Sciatic nerve (tissue), 2 donors: ENCODE data around the gene KIF18B. TPM values are rescaled to one million over a fixed set of nuclear protein-coding genes. Genes with fewer than 3 reads are reported as not detected.

Experiments used
- ATAC-seq: fragments of 200-7000 bp; cut with Tn5 transposase; one replicate; pipeline ENCODE4 v1.9.1; 2020; ENCODE audit warnings: mild to moderate bottlenecking, moderate library complexity
- DNase-seq: peaks from one replicate; pipeline ENCODE4 v3.0.0-alpha.2; 2020; ENCODE audit warnings: low spot score
- intact Hi-C: fragments of 100-400 bp; cut with DNase I; formaldehyde crosslinking; loops from one replicate; pipeline ENCODE4 v1.14.2; 2022
- total RNA-seq: library from RNA; stranded (reverse); fragmentation: NEBNext Ultra II Directional; extraction: Animal tissue kit (Norgen Biotek cat#: 25700); gene quantifications from one replicate; pipeline ENCODE4 v1.2.1, GENCODE V29; 2021
- donor health status: DM: no; HTN: no; CAD: no.
- donor health status: DM: no; HTN: no; CAD: no.

Gene KIF18B
- 0.40 TPM for total RNA-seq

- DNase-seq (peak; percentile 91), ATAC-seq (peak; percentile 99)
- intact Hi-C loops = no loop called here
Observed at GRCh38 chr17:44947461-44948314, at the start of gene KIF18B. KIF18B (minus strand) TSS chr17:44947773; CDS start chr17:44936344, 11,429 bp downstream.

GRCh38 chr17:44996304-44996703 is 48.7 kb upstream of the KIF18B start:
- no peak for ATAC-seq
- no peak for DNase-seq
- intact Hi-C loops = no loop called here

- DNase-seq (no peak), ATAC-seq (no peak)
- intact Hi-C loops = no loop called here
Observed at GRCh38 chr17:44995436-44996001, 47.9 kb upstream of the KIF18B start.

GRCh38 chr17:44992242-44992939 is 44.8 kb upstream of the KIF18B start:
- intact Hi-C loops = no loop called here
- ATAC-seq (no peak), DNase-seq (no peak)

- ATAC-seq = no peak
- intact Hi-C loops = no loop called here
- DNase-seq = no peak
Observed at GRCh38 chr17:44990994-44991393, 43.4 kb upstream of the KIF18B start.

- ATAC-seq (no peak), DNase-seq (no peak)
- intact Hi-C loops = no loop called here
Observed at GRCh38 chr17:44989552-44990138, 42.1 kb upstream of the KIF18B start.

GRCh38 chr17:44988044-44988942 is 40.7 kb upstream of the KIF18B start:
- ATAC-seq (no peak), DNase-seq (no peak)
- intact Hi-C loops = no loop called here

- ATAC-seq = no peak
- intact Hi-C loops = no loop called here
- DNase-seq = no peak
Observed at GRCh38 chr17:44983563-44983962, 36.0 kb upstream of the KIF18B start.

- DNase-seq (no peak), ATAC-seq (no peak)
- intact Hi-C loops = no loop called here
Observed at GRCh38 chr17:44982113-44982702, 34.6 kb upstream of the KIF18B start.

- intact Hi-C loops = no loop called here
- no peak for ATAC-seq
- DNase-seq = no peak
Observed at GRCh38 chr17:44981221-44981968, 33.8 kb upstream of the KIF18B start.

GRCh38 chr17:44979426-44979995 is 31.9 kb upstream of the KIF18B start:
- intact Hi-C loops = no loop called here

GRCh38 chr17:44978807-44979206 is 31.2 kb upstream of the KIF18B start:
- no peak for ATAC-seq
- DNase-seq = no peak
- intact Hi-C loops = no loop called here

More at GRCh38 chr17:44979426-44979995, 31.9 kb upstream of the KIF18B start:
- no peak for DNase-seq
- no peak for ATAC-seq

- no peak for ATAC-seq
- no peak for DNase-seq
- intact Hi-C loops = no loop called here
Observed at GRCh38 chr17:44977814-44978550, 30.4 kb upstream of the KIF18B start.

- no peak for DNase-seq
- no peak for ATAC-seq
- intact Hi-C loops = no loop called here
Observed at GRCh38 chr17:44977065-44977464, 29.5 kb upstream of the KIF18B start.

- intact Hi-C loops = no loop called here
- no peak for DNase-seq
- ATAC-seq = no peak
Observed at GRCh38 chr17:44976206-44976605, 28.6 kb upstream of the KIF18B start.

- DNase-seq (no peak), ATAC-seq (no peak)
- intact Hi-C loops = no loop called here
Observed at GRCh38 chr17:44972953-44973352, 25.4 kb upstream of the KIF18B start.
